ENCODE results near the gene CEBPG.
A peak's percentile ranks its signal among the peaks of the same experiment; 100 is the strongest.

GRCh38 chr19:33416307-33417215, 43.1 kb downstream of the CEBPG start:
- TF ChIP-seq CTCF (conservative IDR thresholded peaks at IDR 0.05 in 1 of 2, IDR thresholded peaks at IDR 0.05 in 1 of 2; ENCODE audit: low read depth in 1 of 2, low read length in 2 of 2) (peak; percentile 52 to 70), EZH2 (IDR thresholded peaks at IDR 0.05; ENCODE audit: low read length, missing control alignments) (no peak)

Data from fibroblast of lung (primary cell).